GM19395 (cell line): ENCODE results near the gene DTNB.
A peak's percentile ranks its signal among the peaks of the same experiment; 100 is the strongest.
"Not testable (repeated sequence)": the region's sequence is repeated elsewhere in the genome, so short reads cannot be mapped to it uniquely, and the experiment has no call there.

Experiments used
- ATAC-seq: cut with Tn5 transposase; IDR thresholded peaks from one replicate; pipeline ENCODE4 v1.9.1; 2021; ENCODE audit warnings: mild to moderate bottlenecking, moderate library complexity; ENCODE audit not compliant: unreplicated experiment

The DTNB gene

GRCh38 chr2:25684577-25685473 lies 11.4 kb upstream of the DTNB start:
- no peak for ATAC-seq

DNA sequence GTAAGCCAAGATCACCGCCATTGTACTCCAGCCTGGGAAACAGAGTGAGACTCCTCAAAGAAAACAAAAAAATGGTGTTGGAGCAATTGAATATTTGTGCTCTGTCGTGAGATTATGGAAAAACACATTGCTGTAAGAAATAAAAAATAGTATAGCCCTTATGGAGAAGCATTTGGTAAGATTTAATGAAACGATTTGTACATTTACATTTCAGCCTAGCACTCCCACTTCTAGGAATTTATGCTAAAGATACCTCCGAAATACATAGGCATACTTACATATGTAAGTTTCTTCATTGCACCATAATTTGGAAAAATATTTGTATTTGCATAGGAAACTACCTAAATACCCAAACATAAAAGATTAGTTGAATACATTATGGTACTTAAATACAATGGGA lies 8.7 kb upstream of the DTNB start:
- no peak for ATAC-seq

- no peak for ATAC-seq
Measured at GRCh38 chr2:25677877-25678276, 4.5 kb upstream of the DTNB start.

- no peak for ATAC-seq
Measured at GRCh38 chr2:25674077-25674362, 643 bp upstream of the DTNB start.

GRCh38 chr2:25672494-25673299 lies 680 bp downstream of the DTNB start:
- peak; percentile 69 for ATAC-seq

DNA sequence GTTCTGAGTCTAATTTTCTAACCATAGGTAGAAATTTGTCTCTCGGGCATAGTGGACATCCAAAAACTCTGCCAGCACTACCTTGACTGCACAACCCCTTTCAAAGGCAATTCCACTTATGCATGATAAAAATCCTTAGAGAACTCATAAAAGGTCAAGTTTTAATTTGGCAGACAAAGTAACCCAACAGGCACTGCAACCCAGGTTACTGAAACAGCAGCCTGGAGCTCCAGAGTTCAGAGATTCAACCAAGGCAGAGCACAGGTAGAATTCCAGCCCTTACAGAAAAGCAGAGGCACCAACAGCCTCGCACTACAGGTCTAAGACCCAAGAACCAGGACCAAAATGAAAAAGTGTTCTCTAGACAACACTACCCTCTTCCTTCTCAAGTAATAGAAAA lies 1.8 kb downstream of the DTNB start:
- no peak for ATAC-seq

DNA sequence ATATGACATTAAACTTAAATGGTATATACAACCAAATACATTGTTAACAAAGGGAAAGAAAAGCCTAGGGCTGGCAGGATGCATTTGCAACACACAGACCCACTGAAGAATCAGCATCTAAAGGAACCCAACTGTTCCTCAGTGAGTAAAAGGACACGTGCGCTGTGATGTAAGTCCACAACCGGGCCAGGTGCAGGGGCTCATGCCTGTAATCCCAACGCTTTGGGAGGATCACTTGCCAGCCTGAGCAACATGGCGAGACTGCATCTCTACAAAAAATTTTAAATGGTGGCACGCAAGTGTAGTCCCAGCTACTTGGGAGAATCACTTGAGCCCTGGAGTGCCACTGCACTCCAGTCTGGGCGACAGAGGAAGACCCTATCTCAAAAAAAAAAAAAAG lies 3.9 kb downstream of the DTNB start:
- no peak for ATAC-seq

GRCh38 chr2:25666218-25666617 lies 7.2 kb downstream of the DTNB start:
- no peak for ATAC-seq

DNA sequence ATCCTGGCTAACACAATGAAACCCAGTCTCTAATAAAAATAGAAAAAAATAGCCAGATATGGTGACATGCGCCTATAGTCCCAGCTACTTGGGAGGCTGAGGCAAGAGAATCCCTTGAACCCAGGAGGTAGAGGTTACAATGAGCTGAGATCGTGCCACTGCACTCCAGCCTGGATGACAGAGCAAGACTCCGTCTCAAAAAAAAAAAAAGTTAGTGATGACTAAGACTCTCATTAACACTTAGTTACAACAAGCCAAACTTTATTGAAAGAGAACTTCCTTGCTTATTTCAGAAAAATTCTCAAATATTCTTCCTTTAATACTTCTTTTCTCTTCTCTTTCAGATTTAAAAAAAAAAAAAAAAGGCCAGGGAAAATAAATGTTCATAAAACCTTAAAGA lies 7.9 kb downstream of the DTNB start:
- not testable (repeated sequence) for ATAC-seq

DNA sequence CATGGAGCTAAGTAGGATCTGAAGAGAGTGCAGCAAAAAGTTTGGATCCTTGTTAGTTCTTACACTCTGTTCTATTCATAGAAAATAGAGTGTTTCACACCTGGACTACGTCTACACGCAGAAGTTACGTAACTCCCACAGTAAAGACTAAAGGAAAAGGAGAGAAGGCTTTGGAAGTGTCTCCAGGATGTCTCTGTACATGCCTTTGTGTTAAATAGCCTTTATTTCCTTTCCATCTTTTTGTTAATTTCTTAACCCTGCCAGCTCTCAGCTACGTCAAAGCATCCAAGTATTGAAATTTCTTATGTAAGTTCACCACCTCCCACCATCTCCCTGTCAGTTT lies 8.4 kb downstream of the DTNB start:
- no peak for ATAC-seq

GRCh38 chr2:25664183-25664964 lies 9.0 kb downstream of the DTNB start:
- no peak for ATAC-seq

- no peak for ATAC-seq
Measured at GRCh38 chr2:25655316-25655715, 18.1 kb downstream of the DTNB start.

DNA sequence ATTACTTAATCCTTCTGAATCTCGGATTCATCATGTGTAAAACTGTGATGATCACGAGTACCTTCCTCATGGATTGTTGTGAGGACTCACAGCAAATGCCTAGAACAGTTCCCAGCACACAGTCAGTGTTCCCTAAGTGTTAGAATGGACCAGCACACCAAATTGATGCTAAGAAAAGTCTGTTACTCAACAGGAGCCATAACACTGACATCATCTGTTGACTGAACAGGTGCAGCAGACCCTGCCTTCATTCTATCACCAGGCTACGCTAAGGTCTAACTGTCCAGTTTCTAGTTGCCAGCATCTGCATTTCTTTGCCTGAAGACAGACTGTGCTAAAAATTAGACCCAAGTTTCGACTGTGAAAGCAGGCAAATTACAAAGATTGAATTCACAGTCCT lies 18.6 kb downstream of the DTNB start:
- no peak for ATAC-seq

DNA sequence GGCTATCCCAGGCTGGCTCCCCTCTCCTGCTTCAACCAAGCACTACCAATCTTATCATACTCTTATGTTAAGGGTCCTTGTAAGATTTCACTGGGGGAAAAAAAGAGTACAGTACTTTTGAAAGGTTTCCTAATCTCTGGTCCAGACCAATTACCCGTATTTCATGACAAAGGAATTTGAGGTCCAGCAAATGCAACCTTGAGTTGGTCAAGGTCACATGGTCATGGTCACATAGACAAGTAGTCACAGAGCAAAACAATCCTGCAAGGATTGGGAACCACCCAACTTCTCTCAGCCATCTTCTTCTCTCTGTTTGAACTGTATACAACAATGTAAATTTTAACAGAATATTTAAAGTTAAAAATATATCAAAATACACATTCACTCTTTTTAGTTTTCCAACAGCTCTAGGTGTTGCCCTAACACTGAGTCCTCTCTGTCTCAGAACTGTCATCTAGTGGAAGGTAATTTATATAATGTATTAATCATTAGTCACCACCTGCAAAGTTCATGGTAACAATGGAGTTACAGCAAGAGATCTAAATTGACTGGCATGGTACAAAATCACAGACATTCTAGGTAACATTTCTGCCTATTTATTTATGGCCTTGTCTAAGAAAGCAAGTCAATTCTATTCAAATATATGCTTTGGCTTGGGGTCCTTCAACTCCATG lies 21.5 kb downstream of the DTNB start:
- ATAC-seq = no peak

DNA sequence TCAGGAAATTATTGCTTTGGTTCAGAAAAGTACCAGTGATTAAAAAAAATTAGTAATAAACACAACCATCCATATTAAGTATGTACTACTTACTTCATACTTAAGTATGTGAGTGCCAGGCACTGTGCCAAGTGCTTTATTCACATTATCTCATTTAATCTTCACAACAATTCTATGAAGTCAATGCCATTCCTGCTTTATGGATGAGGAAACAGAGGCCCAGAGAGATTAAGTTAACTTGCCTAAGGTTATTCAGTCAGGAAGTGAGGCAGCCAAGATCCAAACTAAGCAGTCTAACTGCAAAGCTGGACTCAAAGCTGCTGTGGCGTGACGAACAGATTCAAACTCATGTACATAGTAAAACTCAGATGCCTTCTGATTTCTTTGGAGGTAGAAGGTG lies 22.3 kb downstream of the DTNB start:
- ATAC-seq = no peak

- ATAC-seq = no peak
Measured at GRCh38 chr2:25650256-25650655, 23.1 kb downstream of the DTNB start.

DNA sequence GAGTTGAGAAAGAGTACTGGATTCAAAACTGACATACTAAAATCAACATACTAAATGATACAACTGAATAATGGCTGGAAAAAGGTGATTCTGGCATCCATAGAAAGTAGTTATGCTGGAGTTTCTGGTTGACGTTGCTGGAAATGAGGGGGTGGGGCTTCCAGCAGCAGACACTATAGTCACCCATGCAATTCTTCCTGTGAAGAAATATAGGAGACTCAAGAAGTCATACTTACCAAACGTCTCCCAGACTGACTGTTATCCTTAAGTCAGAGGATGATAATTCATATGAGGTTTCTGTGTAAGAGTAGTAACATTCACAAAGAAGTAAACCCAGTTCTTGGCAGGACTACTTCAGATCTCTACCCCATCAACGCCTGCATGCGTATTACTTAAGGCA lies 23.6 kb downstream of the DTNB start:
- no peak for ATAC-seq

DNA sequence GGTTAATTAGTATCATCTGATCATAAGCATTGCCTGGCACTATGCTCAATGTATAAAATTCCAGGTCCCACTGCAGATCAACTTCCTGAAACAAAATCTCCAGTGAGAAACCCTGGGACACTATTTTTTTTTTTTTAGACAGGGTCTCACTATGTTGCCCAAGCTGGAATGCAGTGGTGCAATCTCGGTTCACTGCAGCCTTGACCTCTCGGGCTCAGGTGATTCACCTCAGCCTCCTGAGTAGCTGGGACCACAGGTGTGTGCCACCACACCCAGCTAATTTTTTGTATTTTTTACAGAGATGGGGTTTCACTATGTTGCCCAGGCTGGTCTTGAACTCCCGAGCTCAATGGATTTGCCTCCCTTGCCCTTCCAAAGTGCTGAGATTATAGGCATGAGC lies 31.1 kb downstream of the DTNB start:
- no peak for ATAC-seq

GRCh38 chr2:25639696-25640095 lies 33.7 kb downstream of the DTNB start:
- ATAC-seq = no peak

DNA sequence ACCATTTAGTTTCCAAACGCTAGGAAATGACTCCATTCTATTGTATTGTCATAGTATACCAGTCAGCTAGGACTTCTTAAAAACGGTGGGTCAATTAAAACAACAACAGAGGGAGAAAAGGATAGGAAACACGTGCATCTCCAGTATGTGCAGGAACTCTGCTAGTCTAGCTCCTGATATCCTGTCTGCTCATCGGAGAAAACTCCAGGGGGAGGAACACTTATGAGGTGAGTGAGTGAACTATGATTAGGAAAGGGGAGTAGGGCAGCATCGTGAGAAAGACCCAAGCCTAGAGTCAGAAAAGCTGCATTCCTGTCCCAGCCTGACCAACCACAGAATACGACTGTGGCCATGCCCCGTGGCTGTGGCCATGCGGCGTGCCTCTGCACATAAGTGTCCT lies 34.2 kb downstream of the DTNB start:
- no peak for ATAC-seq

DNA sequence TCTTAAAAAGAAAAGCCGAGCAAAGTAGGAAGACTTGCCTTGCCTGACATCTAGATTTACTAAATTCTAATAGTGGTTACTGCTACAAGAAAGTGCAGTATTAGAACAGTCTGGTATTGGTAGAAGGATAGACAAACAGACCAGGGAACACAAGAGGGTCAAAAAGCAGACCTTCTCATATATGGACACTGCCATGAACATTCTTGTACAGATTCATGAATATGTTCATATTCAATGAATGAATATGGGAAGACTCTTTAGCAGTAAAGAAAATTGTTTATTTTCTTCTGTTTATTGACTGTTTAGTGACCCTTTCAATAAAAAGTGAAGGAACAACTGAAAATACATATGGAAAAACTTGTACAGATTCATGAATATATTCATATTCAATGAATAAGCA lies 37.6 kb downstream of the DTNB start:
- no peak for ATAC-seq
